Stimulated activated CD8-positive, alpha-beta memory T cell treated with anti-CD3 and anti-CD28 coated beads, Interleukin-15, amount 100 ng/mL, for 1 hour (primary cell): Measurements from ENCODE around the gene PTPRD.
"Not testable (repeated sequence)": the region's sequence is repeated elsewhere in the genome, so short reads cannot be mapped to it uniquely, and the experiment has no call there.

Experiments used
- DNase-seq: peaks from one replicate; pipeline ENCODE4 v3.0.0-alpha.2; 2020; ENCODE audit warnings: low read depth

The PTPRD gene

GRCh38 chr9:10479172-10479571 is 133.6 kb downstream of the PTPRD start:
- no peak for DNase-seq

GRCh38 chr9:10449201-10449617 is 163.6 kb downstream of the PTPRD start:
- DNase-seq = not testable (repeated sequence)

- no peak for DNase-seq
Measured at GRCh38 chr9:10447036-10447435, 165.8 kb downstream of the PTPRD start.

- DNase-seq = no peak
Measured at GRCh38 chr9:10443868-10444204, 169.0 kb downstream of the PTPRD start.

DNA sequence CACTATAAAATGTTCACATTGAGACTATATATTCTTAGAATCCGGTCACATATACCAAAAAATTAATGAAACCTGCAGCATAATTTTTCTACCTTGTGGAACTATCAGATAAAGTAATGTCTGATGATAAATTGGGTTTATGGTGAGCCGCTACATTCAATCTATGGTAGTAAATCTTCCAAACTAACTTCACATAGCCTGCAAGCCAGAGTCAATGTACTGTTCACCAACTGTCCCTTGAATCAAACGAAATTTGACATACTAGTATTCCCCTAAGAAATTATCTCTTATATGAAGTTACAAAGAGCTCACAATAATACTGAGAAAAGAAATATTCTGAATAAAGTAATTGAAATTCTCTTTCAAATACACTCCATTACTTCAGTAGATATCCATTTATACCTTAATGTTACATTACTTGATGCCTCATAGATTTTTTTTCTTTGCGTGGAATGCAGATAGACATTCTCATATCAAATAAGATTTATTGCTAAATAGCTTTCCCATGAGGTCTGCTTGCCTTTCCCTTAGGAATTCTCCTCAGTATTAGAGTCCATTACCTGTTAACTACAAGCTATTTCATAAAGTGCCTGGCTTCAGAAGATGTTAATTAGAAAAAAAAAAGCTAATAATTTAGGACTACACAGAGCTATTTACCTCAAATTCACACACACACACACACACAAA is 169.5 kb downstream of the PTPRD start:
- no peak for DNase-seq

DNA sequence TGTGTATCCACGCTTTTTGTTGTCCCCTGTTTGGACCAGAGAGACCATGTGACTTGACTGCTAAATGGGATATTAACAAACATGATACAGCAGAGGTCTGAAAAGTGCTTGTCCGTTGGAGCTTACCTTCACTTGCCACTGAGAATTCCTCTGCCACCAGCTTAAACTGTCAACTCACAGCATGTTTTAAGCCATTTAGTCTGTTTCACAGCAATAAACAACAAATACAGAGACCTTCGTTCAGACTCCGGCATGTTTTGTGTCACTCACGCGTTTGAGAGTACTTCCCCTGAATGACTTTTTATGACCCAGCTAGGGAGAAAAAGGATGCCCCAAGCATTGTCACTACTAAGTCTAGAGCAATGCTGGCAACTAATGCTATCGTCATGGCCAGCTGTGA is 173.8 kb downstream of the PTPRD start:
- DNase-seq = no peak

DNA sequence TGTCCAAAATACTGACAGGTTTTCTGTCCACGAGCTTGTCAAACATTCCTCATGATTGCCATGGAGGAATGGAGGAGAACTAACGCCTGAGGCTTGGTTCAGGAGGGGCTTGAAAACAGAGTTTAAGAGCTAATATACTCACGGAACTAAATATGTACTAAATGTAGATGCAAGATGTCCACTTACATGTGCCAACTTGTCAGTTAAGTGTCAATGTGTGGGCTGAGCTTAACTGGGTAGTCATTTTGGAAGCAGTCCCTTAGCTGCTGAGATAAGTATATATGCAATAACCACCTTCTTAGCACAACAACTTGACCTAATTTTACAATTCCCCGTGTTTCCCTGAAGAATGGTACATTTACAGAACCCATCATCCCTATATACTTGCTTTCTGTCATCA is 176.0 kb downstream of the PTPRD start:
- DNase-seq = no peak

DNA sequence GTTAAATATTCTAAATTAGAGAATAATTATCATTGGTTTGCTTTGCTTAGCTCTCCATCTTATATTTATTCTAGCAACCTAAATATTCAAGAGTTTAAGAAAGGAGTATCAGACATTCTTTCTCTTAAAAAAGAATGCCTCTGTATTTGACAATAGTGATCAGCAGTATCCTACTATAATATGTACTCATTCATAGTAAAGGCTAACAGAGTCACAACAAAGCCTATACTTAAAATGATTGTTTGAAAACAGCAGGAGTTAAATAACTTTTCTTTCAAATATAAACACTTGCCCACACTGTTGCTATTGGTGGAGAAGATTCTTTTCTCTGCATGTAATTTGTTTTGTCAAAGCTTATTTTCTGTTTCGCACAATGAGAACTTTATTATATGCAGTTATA is 178.4 kb downstream of the PTPRD start:
- no peak for DNase-seq

- no peak for DNase-seq
Measured at GRCh38 chr9:10411272-10411671, 201.5 kb downstream of the PTPRD start.

DNA sequence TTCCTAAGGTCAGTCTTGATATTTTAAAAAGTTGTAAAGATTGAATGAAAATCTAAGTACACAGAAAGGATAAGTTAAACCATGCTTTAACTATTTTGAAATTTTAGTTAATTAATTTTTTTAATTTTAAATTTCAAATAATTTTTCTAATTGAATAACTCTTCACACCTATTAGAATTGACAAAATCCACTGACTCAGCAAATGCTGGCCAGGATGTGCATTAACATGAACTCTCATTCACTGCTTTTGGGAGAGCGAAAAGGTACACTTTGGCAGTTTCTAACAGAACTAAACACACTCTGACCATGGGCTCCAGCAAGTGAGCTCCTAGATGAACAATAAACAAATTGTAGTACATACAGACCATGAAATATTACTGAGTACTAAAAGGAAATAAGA is 209.5 kb downstream of the PTPRD start:
- no peak for DNase-seq

GRCh38 chr9:10396615-10397014 is 216.2 kb downstream of the PTPRD start:
- no peak for DNase-seq

DNA sequence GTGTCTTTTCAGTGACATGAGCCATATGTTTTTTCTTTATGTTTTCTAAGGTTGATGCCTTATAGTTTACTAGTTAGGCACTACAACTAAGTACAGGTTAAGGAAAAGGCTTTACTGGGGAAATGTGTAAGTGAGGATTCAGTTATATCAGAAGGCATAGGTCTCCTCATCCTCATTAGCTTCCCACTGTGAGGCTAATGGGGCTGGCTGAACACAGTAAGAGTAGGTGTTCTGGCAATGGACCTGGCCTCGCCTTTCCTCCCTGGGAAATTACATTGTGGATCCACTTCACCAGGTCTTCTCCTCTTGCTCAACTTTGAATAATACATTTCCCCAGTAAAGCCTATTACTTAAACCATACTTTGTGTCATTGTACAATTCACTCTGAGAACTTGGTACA is 225.5 kb downstream of the PTPRD start:
- no peak for DNase-seq

GRCh38 chr9:10371824-10372223 is 241.0 kb downstream of the PTPRD start:
- DNase-seq = no peak

GRCh38 chr9:10366171-10366779 is 246.5 kb downstream of the PTPRD start:
- DNase-seq = no peak

DNA sequence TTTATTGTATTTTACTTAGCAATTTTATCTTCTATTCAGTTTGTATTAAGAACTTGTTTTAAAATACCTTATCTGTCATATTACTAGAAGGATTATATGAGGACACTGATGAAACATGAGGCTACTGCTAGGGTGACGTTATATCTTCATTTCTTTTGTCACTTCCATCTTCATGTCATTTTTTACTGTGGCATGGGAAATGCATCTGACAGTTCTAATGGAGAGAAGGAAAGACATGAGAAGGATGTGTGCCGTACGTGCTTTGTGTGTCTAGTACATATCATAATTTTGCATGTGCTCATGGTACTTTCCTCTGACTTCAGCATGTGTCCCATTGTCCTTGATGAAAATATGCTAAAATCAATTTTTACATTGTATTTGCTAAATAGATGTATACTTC is 258.2 kb downstream of the PTPRD start:
- no peak for DNase-seq

DNA sequence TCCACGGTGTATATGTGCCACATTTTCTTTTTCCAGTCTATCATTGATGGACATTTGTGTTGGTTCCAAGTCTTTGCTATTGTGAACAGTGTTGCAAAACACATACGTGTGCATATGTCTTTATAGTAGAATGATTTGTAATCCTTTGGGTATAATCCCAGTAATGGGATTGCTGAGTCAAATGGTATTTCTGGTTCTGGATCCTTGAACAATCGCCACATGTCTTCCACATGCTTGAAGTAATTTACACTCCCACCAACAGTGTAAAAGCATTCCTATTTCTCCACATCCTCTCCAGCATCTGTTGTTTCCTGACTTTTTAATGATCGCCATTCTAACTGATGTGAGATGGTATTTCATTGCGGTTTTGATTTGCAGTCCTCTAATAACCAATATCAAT is 267.2 kb downstream of the PTPRD start:
- not testable (repeated sequence) for DNase-seq

DNA sequence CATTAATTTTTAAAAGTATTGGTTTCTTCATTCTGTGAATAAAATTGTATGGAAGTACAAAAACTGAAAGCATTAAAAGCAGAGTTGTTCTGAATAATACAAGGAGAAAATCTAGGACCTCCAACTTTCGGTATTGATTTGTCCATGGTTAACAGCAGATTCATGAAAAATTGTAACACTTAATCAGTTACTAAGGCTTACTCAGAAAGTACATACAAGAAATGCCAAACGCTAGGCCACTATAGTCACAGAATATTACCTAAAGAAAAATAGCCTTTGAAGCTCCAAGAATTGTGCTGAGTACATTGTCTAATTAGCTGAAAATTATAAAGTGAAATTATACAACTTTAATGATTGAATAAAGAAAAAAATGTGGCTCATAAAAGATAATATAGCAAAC is 271.7 kb downstream of the PTPRD start:
- no peak for DNase-seq

- DNase-seq = no peak
Measured at GRCh38 chr9:10339152-10339551, 273.6 kb downstream of the PTPRD start.

- no peak for DNase-seq
Measured at GRCh38 chr9:10331157-10331556, 281.6 kb downstream of the PTPRD start.

- DNase-seq = no peak
Measured at GRCh38 chr9:10282084-10282483, 330.7 kb downstream of the PTPRD start.

GRCh38 chr9:10274988-10275387 is 337.8 kb downstream of the PTPRD start:
- no peak for DNase-seq

DNA sequence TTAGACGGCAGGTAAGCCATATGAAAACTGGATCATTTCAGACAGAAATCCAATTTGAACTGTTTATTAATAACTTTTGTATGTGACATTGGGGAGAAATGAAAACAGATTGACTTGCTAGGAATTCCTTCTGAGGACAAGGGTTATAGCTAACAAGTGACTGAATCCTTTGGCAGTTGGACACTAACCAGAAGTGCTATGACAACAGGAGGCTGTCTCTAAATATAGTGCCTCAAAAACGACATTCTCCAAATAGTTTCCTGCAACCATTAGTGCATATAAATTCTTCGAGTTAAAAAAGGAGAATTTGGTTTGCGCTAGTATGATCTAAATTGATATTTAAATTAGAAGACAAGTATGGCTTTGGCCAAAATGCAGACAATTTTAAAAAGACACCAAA is 338.6 kb downstream of the PTPRD start:
- no peak for DNase-seq

DNA sequence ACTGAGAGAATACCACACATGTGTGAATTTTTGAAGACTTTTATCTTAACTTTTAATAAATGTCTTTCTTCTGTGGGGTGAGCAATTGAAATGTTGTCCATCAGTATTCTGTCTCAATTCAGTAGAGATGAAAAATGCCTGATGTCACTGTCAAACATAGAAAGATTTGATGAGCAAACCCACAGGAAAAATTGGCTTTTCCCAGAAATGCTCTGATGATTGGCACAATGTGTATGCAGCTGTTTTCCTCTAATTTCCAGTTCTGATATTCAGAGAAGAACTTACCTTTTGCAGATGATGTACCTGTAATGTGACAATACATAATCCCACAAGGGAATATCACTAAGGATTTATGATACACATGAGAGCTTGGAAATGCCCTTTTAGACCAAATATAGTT is 340.0 kb downstream of the PTPRD start:
- DNase-seq = no peak
